WI38 (cell line): ENCODE results near the gene ADAT2.
"Not testable (repeated sequence)": the region's sequence is repeated elsewhere in the genome, so short reads cannot be mapped to it uniquely, and the experiment has no call there.

Experiments
- H3K4me3 ChIP-seq: 2 replicates; pipeline ENCODE4 v1.5.1; 2011; ENCODE audit warnings: low read depth, mild to moderate bottlenecking, control low read depth, low read length
- CTCF ChIP-seq: IDR thresholded peaks from 2 replicates; pipeline ENCODE4 v1.5.1; 2012; ENCODE audit warnings: low read depth, mild to moderate bottlenecking, control low read depth, low read length

The ADAT2 gene

GRCh38 chr6:143457563-143458359 is 7.3 kb upstream of the ADAT2 start:
- no peak overlapping the region for H3K4me3 ChIP-seq
- no peak for TF ChIP-seq CTCF

DNA sequence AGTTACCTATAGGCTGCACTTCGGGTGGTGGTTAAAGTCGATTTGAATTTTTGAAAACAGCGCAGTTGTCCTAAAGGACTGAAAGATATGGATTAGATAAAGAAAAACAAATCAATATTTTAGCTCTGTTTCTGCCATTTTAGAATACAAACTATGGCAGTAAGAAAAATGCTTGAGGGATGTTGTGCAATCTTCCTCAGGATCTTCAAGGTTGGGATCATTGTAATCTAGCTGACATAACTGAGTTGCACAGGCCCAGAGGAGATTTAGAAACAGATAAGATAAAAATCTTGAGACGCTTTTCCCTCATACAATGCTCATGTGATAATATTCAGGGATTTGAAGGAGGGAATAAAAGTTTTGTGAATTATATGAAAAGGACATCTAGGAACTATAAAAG is 1.0 kb upstream of the ADAT2 start:
- TF ChIP-seq CTCF = no peak

DNA sequence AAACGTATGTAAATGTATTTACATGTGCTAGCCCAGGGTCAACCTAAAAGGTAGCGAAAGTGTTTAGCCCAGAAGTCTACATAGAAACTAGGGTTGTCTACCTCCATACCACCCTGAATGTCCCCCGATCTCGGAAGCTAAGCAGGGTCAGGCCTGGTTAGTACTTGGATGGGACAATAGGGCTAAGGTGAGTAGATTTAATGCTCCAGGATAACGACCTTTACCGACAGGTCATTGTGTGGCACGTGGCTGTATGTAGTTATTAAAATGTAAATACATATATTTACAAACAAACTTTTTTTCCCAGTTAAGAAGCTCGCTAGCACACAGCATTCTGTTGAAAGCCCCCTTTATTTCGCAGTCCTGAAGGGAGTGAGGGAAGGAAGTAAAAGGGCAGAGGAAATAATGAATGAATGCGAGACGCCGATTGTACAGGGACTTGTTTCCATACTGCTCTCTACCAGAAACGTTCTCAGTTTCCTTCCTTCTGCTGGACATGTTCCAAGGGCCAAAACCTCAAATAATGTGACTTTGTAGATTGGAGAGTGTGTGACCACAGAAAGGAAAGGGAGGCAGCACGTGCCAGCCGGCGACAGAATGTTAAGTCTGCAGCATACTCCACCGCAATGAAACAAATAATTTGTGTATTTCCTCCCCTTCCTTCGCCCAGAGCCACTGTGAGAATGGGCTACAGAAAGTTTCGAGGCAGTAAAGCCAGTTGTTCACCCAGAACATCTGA is 612 bp downstream of the ADAT2 start:
- TF ChIP-seq CTCF = no peak
- H3K4me3 ChIP-seq = peak overlapping the region; percentile 97

More for the DNA sequence above, 1.0 kb upstream of the ADAT2 start:
- H3K4me3 ChIP-seq = peak overlapping the region; percentile 97

DNA sequence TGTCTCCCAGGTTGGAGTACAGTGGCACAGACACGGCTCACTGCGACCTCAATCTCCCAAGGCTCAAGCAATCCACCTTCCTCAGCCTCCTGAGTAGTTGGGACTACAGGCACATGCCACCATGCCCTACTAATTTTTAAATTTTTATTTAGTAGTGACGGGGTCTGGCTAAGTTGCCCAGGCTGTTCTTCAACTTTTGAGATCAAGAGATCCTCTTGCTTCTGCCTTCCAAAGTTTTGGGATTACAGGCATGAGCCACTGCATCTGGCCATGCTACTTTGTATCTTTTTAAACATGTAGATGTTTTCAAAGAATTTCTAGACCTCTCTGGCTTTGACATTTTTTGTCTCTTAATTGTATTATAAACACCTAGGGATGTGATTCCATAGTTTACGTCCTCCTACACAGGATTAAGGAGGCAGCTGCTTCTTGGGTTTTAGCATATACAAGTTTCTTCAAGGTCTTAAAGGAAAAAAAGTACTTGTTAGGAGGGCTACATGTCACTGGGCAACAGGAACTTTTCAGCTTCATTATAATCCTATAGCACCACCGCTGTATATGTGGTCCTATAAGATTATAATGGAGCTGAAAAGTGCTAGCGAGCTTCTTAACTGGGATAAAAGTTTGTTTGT is 1.3 kb downstream of the ADAT2 start:
- H3K4me3 ChIP-seq = peak overlapping the region; percentile 97
- TF ChIP-seq CTCF = no peak

- not testable (repeated sequence) for H3K4me3 ChIP-seq
These were observed 2.6 kb downstream of the ADAT2 start for GRCh38 chr6:143447865-143448264.

DNA sequence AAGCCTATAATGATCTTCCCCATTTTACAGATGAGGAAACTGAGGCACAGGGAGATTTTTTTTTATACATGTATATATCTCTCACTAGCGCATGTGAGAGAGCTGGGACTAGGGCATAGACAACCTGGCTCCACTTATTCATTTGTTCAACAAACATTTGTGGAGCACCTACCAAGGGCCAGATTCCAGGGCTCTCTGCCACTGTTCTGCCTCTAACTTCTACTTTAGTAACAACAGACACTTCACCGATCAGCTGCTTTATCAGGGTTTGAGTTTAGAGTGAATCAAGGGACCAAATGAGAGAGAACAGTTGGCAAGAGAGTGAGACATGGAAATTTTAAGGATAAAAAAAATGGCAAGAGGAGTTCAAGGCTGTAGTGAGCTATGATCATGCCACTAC is 7.4 kb downstream of the ADAT2 start:
- no peak overlapping the region for H3K4me3 ChIP-seq
- no peak for TF ChIP-seq CTCF

- no peak for TF ChIP-seq CTCF
- H3K4me3 ChIP-seq = no peak overlapping the region
These were observed 8.6 kb downstream of the ADAT2 start for GRCh38 chr6:143441680-143442545.
